Stimulated activated CD8-positive, alpha-beta memory T cell treated with anti-CD3 and anti-CD28 coated beads, Interleukin-12 subunit alpha, Interleukin-12 subunit beta, amount 100 ng/mL, for 24 hours (primary cell): Measurements from ENCODE around the gene GRIK1.
"Not testable (repeated sequence)": the region's sequence is repeated elsewhere in the genome, so short reads cannot be mapped to it uniquely, and the experiment has no call there.

ENCODE experiments used
- DNase-seq: peaks from one replicate; pipeline ENCODE4 v3.0.0-alpha.2; 2020; ENCODE audit errors: extremely low read depth

GRIK1 gene

GRCh38 chr21:29610779-29611360 is 328.9 kb downstream of the GRIK1 start:
- no peak for DNase-seq

DNA sequence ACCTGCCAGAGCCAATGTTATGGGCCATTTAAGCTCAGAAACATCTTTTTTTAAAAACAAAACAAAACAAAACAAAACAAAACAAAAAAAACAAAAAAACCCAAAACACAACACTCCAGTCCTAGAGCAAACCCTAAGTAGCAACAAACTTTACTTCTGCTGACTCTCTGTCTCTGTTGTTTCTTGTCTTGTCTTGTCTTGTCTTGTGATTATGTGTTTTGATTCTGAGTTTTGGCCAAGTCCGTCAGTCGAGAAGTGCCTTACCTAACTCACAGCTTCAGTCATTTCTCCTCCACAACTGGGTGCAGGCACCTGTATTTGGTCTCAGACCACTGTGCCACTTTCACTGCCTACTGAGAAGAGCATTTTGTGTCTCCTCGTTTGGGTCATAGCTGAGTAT is 333.2 kb downstream of the GRIK1 start:
- DNase-seq = no peak

GRCh38 chr21:29605219-29605618 is 334.6 kb downstream of the GRIK1 start:
- not testable (repeated sequence) for DNase-seq

- DNase-seq = no peak
These were observed 335.7 kb downstream of the GRIK1 start for GRCh38 chr21:29604076-29604475.

DNA sequence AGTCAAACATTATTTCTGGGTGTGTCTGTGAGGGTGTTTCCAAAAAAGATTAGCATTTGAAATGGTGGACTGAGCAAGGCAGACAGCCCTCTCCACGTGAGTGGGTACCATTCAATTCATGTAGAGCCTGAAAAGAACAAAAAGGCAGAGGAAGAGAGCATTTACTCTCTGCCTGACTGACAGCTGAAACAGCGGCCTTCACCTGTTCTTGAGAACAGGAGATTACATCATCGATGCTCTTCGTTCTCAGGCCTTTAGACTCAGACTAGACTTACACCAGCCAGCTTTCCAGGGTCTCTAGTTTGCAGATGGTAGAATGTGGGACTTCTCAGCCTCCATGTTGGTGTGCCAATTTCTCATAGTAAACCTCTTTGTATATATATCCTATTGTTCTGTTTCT is 338.7 kb downstream of the GRIK1 start:
- no peak for DNase-seq

- DNase-seq = no peak
These were observed 353.1 kb downstream of the GRIK1 start for GRCh38 chr21:29586696-29587095.

DNA sequence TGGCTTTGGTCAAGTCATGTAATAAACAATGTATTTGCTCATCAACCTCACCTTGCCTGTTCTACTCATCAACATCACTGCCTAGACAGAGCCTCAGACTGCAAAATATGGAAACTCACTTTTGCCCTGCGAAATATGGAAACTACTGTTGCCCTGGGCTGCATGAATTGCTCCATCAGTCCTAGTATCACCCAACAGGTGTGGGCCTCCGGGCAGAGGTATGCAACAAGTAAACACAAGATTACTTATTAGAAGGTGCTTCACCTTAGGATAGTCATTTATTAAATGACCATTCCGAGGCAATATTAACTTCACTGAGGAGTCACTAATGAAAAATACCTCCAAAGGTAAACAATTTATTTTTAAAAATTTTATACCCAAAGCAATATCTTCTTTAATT is 354.3 kb downstream of the GRIK1 start:
- no peak for DNase-seq

DNA sequence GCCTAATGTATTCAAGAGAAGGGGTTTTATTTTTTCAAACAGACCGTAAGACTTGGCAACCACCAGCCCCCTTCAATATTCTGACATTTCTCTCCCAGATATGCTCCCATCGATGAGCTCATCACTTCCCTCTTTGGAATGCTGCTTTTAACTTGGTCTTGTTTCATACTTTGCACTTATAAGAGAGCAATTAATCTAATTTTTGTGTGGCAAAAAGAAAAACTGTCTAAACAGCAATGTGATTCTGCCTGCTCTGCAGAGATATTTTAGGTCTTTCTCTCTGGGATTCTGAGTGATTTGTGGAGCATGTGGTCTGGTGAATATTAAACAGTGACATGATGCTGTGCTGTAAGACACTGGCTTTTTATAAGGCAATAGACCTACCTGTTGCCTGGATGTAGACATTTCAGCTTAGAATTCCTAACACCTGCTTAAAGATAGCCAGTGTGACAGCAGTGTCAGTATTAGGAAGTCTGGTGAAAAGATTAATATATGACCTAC is 356.3 kb downstream of the GRIK1 start:
- no peak for DNase-seq

- no peak for DNase-seq
These were observed 356.9 kb downstream of the GRIK1 start for GRCh38 chr21:29582855-29583254.

GRCh38 chr21:29581393-29581792 is 358.4 kb downstream of the GRIK1 start:
- DNase-seq = no peak

DNA sequence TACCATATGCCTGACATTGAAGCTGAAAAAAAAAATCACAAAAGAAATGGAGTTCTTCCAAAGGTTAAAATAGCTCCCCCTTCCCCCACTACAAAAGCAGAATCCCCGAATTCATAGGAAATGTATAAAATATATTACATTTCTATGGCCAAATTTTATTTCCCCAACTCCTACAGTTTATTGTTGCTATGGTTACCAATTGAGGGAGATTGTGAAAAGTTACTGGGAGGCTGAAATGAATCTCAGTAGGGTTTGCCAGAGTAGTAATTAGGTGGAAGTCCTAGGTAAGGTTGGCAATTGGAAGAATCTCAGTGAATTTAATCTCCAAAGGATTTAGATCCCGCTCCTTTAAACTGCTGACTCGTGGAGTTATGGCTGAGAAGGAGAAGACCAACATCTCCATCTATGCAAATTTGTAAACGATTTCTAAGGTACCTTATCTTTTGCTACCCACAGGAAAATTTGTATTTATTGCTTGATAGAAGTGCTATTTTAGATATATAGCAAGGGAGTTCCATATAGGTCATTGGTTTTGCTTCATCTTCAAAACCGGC is 359.0 kb downstream of the GRIK1 start:
- DNase-seq = no peak

- DNase-seq = no peak
These were observed 361.5 kb downstream of the GRIK1 start for GRCh38 chr21:29578306-29578705.

- no peak for DNase-seq
These were observed 367.8 kb downstream of the GRIK1 start for GRCh38 chr21:29571949-29572348.

- DNase-seq = no peak
These were observed 371.6 kb downstream of the GRIK1 start for GRCh38 chr21:29568020-29568697.

DNA sequence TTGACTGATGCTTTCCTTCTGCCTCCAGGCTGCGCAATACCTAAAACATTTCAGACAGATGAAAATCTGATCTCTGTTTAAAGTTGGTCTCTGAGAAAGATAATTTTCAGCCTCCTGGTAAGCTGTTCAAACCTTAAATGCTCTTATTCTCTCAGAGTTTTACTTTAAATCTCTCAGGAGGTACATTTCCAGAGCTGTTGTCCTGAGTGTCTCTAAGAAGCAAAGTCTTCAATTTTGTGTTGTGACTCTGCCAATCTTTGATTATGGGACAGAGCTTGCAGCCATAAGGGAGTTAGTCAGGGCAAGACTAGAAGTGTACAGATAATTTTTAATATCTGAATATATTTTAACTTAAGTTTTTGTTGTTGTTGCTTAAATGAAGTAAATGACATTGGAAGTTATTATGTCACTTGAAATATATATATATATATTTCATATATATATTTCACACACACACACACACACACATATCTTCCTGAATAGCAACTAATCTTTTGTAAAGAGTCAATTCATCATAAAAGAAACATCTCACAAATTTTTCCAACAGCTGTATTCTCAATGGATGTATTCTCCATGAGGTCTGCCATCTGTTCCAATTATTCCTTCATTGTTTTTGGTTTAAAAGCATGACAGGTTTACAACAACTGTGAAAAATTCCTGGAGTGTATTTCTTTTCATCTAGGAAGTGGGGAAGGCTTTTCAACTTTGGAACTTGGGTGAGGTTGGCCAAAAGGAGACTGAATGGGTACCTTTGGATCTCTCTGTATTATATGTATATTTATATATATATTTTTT is 381.7 kb downstream of the GRIK1 start:
- no peak for DNase-seq

DNA sequence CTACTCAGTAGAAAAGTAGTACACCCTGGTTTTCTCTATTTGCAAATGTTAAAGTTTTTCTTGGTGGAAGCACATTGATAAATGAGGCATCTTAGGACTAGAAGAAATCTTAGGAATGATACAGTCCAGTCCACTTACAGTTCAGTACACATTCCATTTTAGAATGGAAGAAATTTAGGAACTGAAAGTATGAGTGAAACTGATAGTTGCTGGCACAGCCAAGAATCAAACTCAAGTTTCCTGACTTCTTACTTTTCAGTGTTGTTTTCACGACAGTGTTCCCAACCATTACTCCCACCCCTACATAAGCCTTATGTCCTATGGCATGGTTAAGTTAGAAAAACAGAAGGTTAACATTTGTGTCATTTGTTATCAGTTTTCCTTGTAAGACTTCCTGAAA is 382.6 kb downstream of the GRIK1 start:
- DNase-seq = no peak

GRCh38 chr21:29555601-29556000 is 384.2 kb downstream of the GRIK1 start:
- DNase-seq = no peak

DNA sequence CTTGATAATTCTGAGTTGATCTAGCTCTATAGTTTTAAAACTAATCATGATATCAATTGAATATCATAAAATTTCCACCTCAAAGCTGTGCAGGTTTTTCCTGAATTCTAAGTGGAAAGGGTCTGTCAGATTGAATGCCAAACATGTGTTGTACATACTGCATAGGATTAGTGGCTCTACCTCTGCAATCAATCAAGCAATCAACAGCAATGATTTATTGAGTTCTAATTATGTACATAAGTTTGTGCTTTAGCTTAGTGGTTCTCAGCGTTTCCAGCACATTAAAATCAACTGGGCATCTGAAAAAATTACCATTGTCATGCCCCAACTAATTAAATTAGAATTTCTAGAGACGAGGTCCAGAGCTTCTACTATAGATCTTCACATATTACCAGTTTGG is 389.6 kb downstream of the GRIK1 start:
- DNase-seq = no peak

DNA sequence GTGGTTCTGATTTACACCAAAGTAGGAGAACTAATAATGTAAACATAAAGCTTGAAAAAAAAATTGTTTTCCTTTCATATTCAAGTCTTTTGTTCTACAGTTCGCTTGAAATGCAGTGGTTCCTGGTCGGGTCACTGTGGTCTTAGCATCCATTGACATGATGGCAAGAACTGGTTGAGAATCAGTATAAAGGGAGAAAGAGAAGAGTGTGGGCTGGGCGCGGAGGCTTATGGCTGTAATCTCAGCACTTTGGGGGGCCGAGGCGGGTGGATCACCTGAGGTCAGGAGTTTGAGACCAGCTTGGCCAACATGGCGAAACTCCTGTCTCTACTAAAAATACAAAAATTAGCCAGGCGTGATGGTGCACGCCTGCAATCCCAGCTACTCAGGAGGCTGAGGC is 390.2 kb downstream of the GRIK1 start:
- DNase-seq = no peak

GRCh38 chr21:29547998-29548397 is 391.8 kb downstream of the GRIK1 start:
- no peak for DNase-seq

DNA sequence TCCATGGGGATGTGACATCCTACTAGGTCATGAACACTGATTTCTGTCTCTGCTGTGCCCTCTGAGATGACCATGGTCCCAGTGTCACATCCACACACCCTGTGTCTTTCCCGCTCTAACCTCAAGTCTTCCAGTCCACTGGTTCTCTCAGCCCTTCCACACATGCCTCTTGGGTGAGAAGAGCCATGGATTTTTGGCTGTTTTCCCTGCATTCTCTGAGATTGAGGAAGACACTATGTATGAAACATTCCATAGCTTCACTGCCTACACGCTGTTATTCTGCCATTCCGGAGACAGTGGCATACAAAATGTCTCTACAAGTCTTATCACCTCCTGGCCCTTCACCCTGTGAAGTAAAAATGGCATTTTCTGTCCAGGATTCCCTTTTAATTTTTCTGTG is 393.7 kb downstream of the GRIK1 start:
- DNase-seq = no peak

GRCh38 chr21:29540289-29540688 is 399.5 kb downstream of the GRIK1 start:
- DNase-seq = no peak

DNA sequence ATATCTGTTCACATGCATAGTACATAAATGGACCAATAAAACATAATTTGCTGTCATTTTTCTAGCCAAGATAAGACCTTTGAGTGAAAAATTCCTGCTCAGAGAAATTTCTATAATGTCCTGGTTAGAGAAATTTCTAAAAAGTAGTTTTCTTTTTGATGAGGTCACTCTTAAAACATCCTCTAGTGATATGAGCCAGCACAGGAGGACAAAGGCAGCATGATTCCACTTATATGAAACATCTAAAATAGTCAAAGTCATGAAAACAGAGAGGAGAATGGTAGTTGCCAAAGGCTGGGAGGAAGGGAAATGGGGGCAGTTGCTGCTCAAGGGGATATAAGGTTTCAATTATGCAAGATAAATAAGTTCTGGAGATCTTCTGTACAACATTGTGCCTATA is 401.7 kb downstream of the GRIK1 start:
- DNase-seq = no peak
